ENCODE measurements around the gene ESYT1.
A peak's percentile ranks its signal among the peaks of the same experiment; 100 is the strongest.

Gene ESYT1

GRCh38 chr12:56117778-56118687, 10.0 kb upstream of the ESYT1 start, which contains the start of gene ZC3H10 (continued):
- no peak for TF ChIP-seq ZNF148 (tag by site-specific recombination; IDR thresholded peaks at IDR 0.05; ENCODE audit: borderline replicate concordance)
- TF ChIP-seq ZSCAN5A (tag by site-specific recombination; IDR thresholded peaks at IDR 0.05) = no peak; the same call in 1 of the 2 replicates
- peak; percentile 88 for TF ChIP-seq ZNF335 (tag by site-specific recombination; conservative IDR thresholded peaks at IDR 0.05)
- no peak for TF ChIP-seq ZNF549 (tag by site-specific recombination; IDR thresholded peaks at IDR 0.05)
- TF ChIP-seq EGR2 (tag by site-specific recombination; IDR thresholded peaks at IDR 0.05; ENCODE audit: low read depth) = peak; percentile 63
- TF ChIP-seq, protein P1, sequence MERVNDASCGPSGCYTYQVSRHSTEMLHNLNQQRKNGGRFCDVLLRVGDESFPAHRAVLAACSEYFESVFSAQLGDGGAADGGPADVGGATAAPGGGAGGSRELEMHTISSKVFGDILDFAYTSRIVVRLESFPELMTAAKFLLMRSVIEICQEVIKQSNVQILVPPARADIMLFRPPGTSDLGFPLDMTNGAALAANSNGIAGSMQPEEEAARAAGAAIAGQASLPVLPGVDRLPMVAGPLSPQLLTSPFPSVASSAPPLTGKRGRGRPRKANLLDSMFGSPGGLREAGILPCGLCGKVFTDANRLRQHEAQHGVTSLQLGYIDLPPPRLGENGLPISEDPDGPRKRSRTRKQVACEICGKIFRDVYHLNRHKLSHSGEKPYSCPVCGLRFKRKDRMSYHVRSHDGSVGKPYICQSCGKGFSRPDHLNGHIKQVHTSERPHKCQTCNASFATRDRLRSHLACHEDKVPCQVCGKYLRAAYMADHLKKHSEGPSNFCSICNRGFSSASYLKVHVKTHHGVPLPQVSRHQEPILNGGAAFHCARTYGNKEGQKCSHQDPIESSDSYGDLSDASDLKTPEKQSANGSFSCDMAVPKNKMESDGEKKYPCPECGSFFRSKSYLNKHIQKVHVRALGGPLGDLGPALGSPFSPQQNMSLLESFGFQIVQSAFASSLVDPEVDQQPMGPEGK (tag by site-specific recombination; IDR thresholded peaks at IDR 0.05) = peak; percentile 77
- TF ChIP-seq BCL11B (tag by site-specific recombination; IDR thresholded peaks at IDR 0.05; ENCODE audit: low read depth) = peak; percentile 31; the same call in 1 of the 2 replicates
- TF ChIP-seq ZNF449 (tag by site-specific recombination; IDR thresholded peaks at IDR 0.05) = peak; percentile 80
- no peak for TF ChIP-seq ZNF138 (tag by site-specific recombination; IDR thresholded peaks at IDR 0.05; ENCODE audit: borderline replicate concordance)
- TF ChIP-seq PRDM2 (tag by site-specific recombination; IDR thresholded peaks at IDR 0.05; ENCODE audit: borderline replicate concordance) = no peak
- no peak for TF ChIP-seq ZNF121 (tag by site-specific recombination; IDR thresholded peaks at IDR 0.05)
- TF ChIP-seq ZBTB20 (tag by site-specific recombination; IDR thresholded peaks at IDR 0.05) = peak; percentile 77; the same call in 1 of the 2 replicates
- peak; percentile 94 for TF ChIP-seq ZNF580 (tag by site-specific recombination; IDR thresholded peaks at IDR 0.05)
- TF ChIP-seq KLF10 (tag by site-specific recombination; IDR thresholded peaks at IDR 0.05) = peak; percentile 81
- peak; percentile 95 for TF ChIP-seq ZNF639 (tag by site-specific recombination; IDR thresholded peaks at IDR 0.05)
- TF ChIP-seq ZNF341 (tag by site-specific recombination; IDR thresholded peaks at IDR 0.05; ENCODE audit: low read depth) = peak; percentile 69
- no peak for TF ChIP-seq ZNF701 (tag by site-specific recombination; IDR thresholded peaks at IDR 0.05)
- TF ChIP-seq, protein P2, sequence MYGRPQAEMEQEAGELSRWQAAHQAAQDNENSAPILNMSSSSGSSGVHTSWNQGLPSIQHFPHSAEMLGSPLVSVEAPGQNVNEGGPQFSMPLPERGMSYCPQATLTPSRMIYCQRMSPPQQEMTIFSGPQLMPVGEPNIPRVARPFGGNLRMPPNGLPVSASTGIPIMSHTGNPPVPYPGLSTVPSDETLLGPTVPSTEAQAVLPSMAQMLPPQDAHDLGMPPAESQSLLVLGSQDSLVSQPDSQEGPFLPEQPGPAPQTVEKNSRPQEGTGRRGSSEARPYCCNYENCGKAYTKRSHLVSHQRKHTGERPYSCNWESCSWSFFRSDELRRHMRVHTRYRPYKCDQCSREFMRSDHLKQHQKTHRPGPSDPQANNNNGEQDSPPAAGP (tag by site-specific recombination; IDR thresholded peaks at IDR 0.05) = peak; percentile 83
- TF ChIP-seq ZNF707 (tag by site-specific recombination; IDR thresholded peaks at IDR 0.05) = no peak
- peak; percentile 80; the same call in 1 of the 2 replicates for TF ChIP-seq ZNF391 (tag by site-specific recombination; IDR thresholded peaks at IDR 0.05; ENCODE audit: borderline replicate concordance, low read depth)
- 0 out of 2 replicates have a peak, but pooled peaks have one; percentile 40 for TF ChIP-seq MZF1 (tag by site-specific recombination; IDR thresholded peaks at IDR 0.05; ENCODE audit: borderline replicate concordance)
